HepG2 (cell line): ENCODE measurements around the gene ZSCAN21. TPM values are rescaled to one million over a fixed set of nuclear protein-coding genes. Genes with fewer than 3 reads are reported as not detected.

Experiments
- BCL6 ChIP-seq: IDR thresholded peaks from 2 replicates; pipeline ENCODE4 v1.6.1; 2016; ENCODE audit warnings: missing genetic modification reagents, missing compliant biosample characterization
- CHD4 ChIP-seq: fragments of 200-600 bp; sonication (generic); IDR thresholded peaks from 2 replicates; pipeline ENCODE4 v1.7.0; 2017; ENCODE audit warnings: mild to moderate bottlenecking, low read length, borderline replicate concordance
- FOXC1 ChIP-seq: sonication (generic); formaldehyde crosslinking; IDR thresholded peaks from 2 replicates; pipeline ENCODE4 v1.8.0; 2022; ENCODE audit warnings: mild to moderate bottlenecking, missing genetic modification reagents, borderline replicate concordance
- FOXP1 ChIP-seq, 2 experiments: fragments of 450-650 bp in 1 of 2; IDR thresholded peaks; 2 replicates each; pipeline ENCODE4 v1.6.1; 2017 to 2018; ENCODE audit warnings: antibody characterized with exemption in 1 of 2
- GATAD1 ChIP-seq: IDR thresholded peaks from 2 replicates; pipeline ENCODE4 v1.6.1; 2016; ENCODE audit warnings: missing genetic modification reagents, missing compliant biosample characterization
- HDAC2 ChIP-seq: sonication (generic); formaldehyde crosslinking; IDR thresholded peaks from 2 replicates; pipeline ENCODE4 v1.4.0; 2020; ENCODE audit warnings: missing genetic modification reagents
- HOXA9 ChIP-seq: sonication (generic); formaldehyde crosslinking; IDR thresholded peaks from 2 replicates; pipeline ENCODE4 v1.8.1; 2022; ENCODE audit warnings: missing genetic modification reagents, mild to moderate bottlenecking, moderate library complexity, borderline replicate concordance
- MATR3 ChIP-seq: sonication (generic); formaldehyde crosslinking; IDR thresholded peaks from 2 replicates; pipeline ENCODE4 v1.4.0; 2020; ENCODE audit warnings: missing genetic modification reagents
- MEF2D ChIP-seq: sonication (generic); formaldehyde crosslinking; IDR thresholded peaks from 2 replicates; pipeline ENCODE4 v1.5.1; 2020; ENCODE audit warnings: mild to moderate bottlenecking, missing genetic modification reagents
- MZF1 ChIP-seq: sonication (generic); formaldehyde crosslinking; IDR thresholded peaks from 2 replicates; pipeline ENCODE4 v1.8.1; 2023; ENCODE audit warnings: mild to moderate bottlenecking, missing genetic modification reagents, borderline replicate concordance
- NFE2L1 ChIP-seq: sonication (generic); formaldehyde crosslinking; IDR thresholded peaks from 2 replicates; pipeline ENCODE4 v1.4.0; 2020; ENCODE audit warnings: missing genetic modification reagents, mild to moderate bottlenecking, borderline replicate concordance
- NFYC ChIP-seq: IDR thresholded peaks from 2 replicates; pipeline ENCODE4 v1.6.1; 2016; ENCODE audit warnings: missing genetic modification reagents, missing compliant biosample characterization
- NRL ChIP-seq: sonication (generic); formaldehyde crosslinking; IDR thresholded peaks from 2 replicates; pipeline ENCODE4 v1.5.0; 2020; ENCODE audit warnings: missing genetic modification reagents, mild to moderate bottlenecking, moderate library complexity, borderline replicate concordance
- SP4 ChIP-seq: sonication (generic); formaldehyde crosslinking; IDR thresholded peaks from 2 replicates; pipeline ENCODE4 v1.8.1; 2023; ENCODE audit warnings: mild to moderate bottlenecking, missing genetic modification reagents
- ZFP36L2 ChIP-seq: sonication (generic); formaldehyde crosslinking; IDR thresholded peaks from 2 replicates; pipeline ENCODE4 v1.4.0; 2020; ENCODE audit warnings: missing genetic modification reagents
- ZNF224 ChIP-seq: sonication (generic); formaldehyde crosslinking; IDR thresholded peaks from 2 replicates; pipeline ENCODE4 v1.5.0; 2020; ENCODE audit warnings: mild to moderate bottlenecking, missing genetic modification reagents
- ZNF33A ChIP-seq: sonication (generic); formaldehyde crosslinking; IDR thresholded peaks from 2 replicates; pipeline ENCODE4 v1.5.1; 2020; ENCODE audit warnings: missing genetic modification reagents, mild to moderate bottlenecking, moderate library complexity, borderline replicate concordance
- ZNF34 ChIP-seq: sonication (generic); formaldehyde crosslinking; IDR thresholded peaks from 2 replicates; pipeline ENCODE4 v1.4.0; 2020; ENCODE audit warnings: mild to moderate bottlenecking, missing genetic modification reagents, borderline replicate concordance
- ZNF468 ChIP-seq: sonication (generic); formaldehyde crosslinking; IDR thresholded peaks from 2 replicates; pipeline ENCODE4 v1.8.0; 2022; ENCODE audit warnings: mild to moderate bottlenecking, moderate library complexity, missing genetic modification reagents
- ZNF550 ChIP-seq: sonication (generic); formaldehyde crosslinking; IDR thresholded peaks from 2 replicates; pipeline ENCODE4 v1.4.0; 2020; ENCODE audit warnings: mild to moderate bottlenecking, missing genetic modification reagents, borderline replicate concordance
- ZNF597 ChIP-seq: sonication (generic); formaldehyde crosslinking; IDR thresholded peaks from 2 replicates; pipeline ENCODE4 v1.5.0; 2020; ENCODE audit warnings: missing genetic modification reagents
- ZNF629 ChIP-seq: sonication (generic); formaldehyde crosslinking; conservative IDR thresholded peaks from 2 replicates; pipeline ENCODE4 v1.5.0; 2020; ENCODE audit warnings: missing genetic modification reagents
- ZNF639 ChIP-seq: conservative IDR thresholded peaks from 2 replicates; pipeline ENCODE4 v1.6.1; 2018; ENCODE audit warnings: missing genetic modification reagents
- ZSCAN9 ChIP-seq: IDR thresholded peaks from 2 replicates; pipeline ENCODE4 v1.6.1; 2016; ENCODE audit warnings: borderline replicate concordance
- polyA plus RNA-seq, 8 experiments: library from polyadenylated mRNA; depleted of rRNA in 3 of 8; stranded (reverse) in 7 of 8; unstranded in 1 of 8; fragments of >200 nt; fragmentation: Illumina TruSeq in 4 of 8; extraction: Trizol in 4 of 8; gene quantifications; 2 replicates each; pipeline versions ENCODE4 v1.2.1 to v1.2.3, GENCODE V29; 2011 to 2016; ENCODE audit warnings: low read depth in 4 of 8, missing spikeins in 1 of 8, mixed read lengths in 1 of 8; ENCODE audit not compliant: insufficient read depth in 1 of 8
- total RNA-seq, 5 experiments: library from RNA; depleted of rRNA; stranded (reverse); fragments of >200 nt; fragmentation: Illumina TruSeq; extraction: Trizol; gene quantifications; 2 replicates each; pipeline ENCODE4 v1.2.3, GENCODE V29; 2016; ENCODE audit warnings: low read depth in 1 of 5

ZSCAN21 gene
- total and polyA plus RNA-seq, 2 of the 13 experiments (the other 11 are each of a cell fraction or from before 2014, with no cell fraction given): 7.0 to 10.0 TPM

GRCh38 chr7:100081535-100082102 is 32.0 kb downstream of the ZSCAN21 start, which contains the start of gene ZNF3 (continued):
- TF ChIP-seq HOXA9 (CRISPR knock-in tag) (peak; percentile 61), SP4 (CRISPR knock-in tag) (peak; percentile 94), ZNF550 (CRISPR knock-in tag) (peak; percentile 81; the same call in 1 of the 2 replicates), CHD4 (no peak), ZNF34 (CRISPR knock-in tag) (no peak), ZSCAN9 (CRISPR knock-in tag) (peak; percentile 92), ZNF639 (CRISPR knock-in tag) (peak; percentile 98), ZNF629 (CRISPR knock-in tag) (no peak), ZNF468 (CRISPR knock-in tag) (no peak), FOXC1 (CRISPR knock-in tag) (peak; percentile 91), ZNF224 (no peak), FOXP1 (IDR thresholded peaks at IDR 0.05) (no peak), FOXP1 (CRISPR knock-in tag; IDR thresholded peaks at IDR 0.05) (0 out of 2 replicates have a peak, but pooled peaks have one; percentile 7), MZF1 (CRISPR knock-in tag) (no peak), NFYC (no peak; the same call in 1 of the 2 replicates), HDAC2 (CRISPR knock-in tag) (peak; percentile 89), ZNF33A (CRISPR knock-in tag) (peak; percentile 90), ZFP36L2 (no peak), MATR3 (CRISPR knock-in tag) (no peak), GATAD1 (CRISPR knock-in tag) (peak; percentile 96), BCL6 (CRISPR knock-in tag) (peak; percentile 99), MEF2D (CRISPR knock-in tag) (peak; percentile 31), ZNF597 (CRISPR knock-in tag) (no peak), NRL (peak; percentile 87; the same call in 1 of the 2 replicates), NFE2L1 (CRISPR knock-in tag) (peak; percentile 49; the same call in 1 of the 2 replicates)
